Posterior cingulate gyrus (tissue), 11 donors: Measurements from ENCODE around the gene ANKS4B.
"Not testable (repeated sequence)": the region's sequence is repeated elsewhere in the genome, so short reads cannot be mapped to it uniquely, and the experiment has no call there.

Experiments used
- DNase-seq, 10 donors: peaks; one replicate each; pipeline versions ENCODE4 v3.0.0 to v3.0.0-alpha.2; 2020 to 2021; ENCODE audit warnings: mixed read lengths in 3 of 10
- intact Hi-C: fragments of 100-400 bp; cut with DNase I; formaldehyde crosslinking; loops from one replicate; pipeline ENCODE4 v1.15.1; 2023

The ANKS4B gene

GRCh38 chr16:21260870-21261791, 27.6 kb downstream of the ANKS4B start:
- intact Hi-C loops: no loop called here
- DNase-seq: no peak

GRCh38 chr16:21262779-21263639, 29.5 kb downstream of the ANKS4B start:
- DNase-seq: no peak
- intact Hi-C loops: no loop called here

DNA sequence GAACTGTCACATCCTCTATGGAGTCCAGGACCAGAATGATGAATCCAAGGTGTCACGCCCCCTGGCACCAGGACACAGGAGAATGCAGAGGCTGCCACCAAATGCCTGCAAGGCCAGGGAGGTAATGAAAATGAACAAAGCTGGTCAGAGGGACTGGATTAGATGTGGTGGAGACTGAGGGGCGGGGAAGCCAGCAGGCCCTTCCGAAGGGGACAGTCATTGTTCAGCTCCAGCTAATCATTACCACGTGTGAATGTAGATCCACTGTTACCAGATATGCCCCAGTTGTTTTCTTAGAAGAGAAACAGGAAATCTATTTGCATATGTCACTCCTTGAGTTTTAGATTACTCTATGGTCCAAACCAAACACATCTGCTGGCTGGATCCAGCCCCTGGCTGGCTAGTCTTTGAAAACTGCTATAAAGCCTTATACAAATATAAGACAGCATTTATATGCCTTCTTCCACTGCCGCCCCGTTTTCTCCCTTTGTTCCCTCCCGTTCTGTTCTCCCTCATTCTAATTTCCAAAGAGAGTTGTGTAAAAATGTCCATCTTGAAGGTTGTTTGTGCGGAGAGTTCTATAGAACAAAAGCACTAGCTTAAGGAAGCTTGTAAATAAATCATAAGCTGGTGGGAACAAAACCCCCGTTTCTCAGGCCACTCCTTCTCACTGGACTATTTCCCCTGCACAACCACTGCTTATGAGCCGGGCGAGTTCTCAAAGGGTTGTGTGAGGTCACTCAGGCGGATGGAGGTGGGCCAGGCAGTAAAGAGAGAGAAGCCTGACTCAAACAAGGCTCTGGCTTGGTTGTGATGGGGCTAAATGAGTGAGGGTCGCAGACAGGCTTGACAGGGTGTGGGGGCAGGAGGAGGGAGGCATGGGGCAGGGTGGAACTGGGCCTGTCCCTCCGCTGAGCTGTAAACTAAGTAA, 30.4 kb downstream of the ANKS4B start:
- DNase-seq: peak in 1 of 10 donors; percentile 70
- intact Hi-C loops: no loop called here

GRCh38 chr16:21264571-21265036, 31.1 kb downstream of the ANKS4B start:
- intact Hi-C loops: no loop called here
- no peak for DNase-seq

DNA sequence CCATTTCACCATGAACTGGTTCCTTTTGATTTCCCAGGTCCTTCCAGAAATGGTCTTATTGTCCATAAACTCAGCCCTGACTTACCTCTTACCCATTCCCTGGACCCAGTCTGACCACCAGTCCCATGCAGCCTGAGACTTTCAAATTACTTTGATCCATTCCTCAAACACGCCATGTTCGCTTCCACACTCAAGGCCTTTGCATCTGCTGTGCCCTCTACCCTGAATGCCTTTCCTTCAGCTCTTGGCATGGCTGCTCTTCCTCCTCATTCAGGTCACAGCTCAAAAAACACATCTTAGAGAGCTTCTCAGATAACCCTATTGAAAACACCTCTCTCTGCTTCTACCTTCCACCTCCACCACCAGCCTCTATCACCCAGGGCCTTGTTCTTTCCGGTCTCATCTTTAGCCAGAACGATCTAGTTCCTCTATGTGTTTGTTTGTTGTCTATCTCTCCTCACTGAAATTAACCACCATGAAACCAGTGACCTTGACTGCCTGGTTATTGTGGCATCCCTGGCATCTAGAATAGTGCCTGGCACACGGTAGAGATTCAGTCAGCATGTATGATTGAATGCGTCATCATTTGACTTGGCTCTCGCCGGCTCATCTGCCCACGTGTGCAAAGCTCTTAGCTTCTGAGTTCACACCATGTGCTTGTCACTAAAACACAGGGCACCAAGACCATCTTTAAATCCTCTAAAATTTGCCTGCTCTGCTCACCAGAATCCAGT, 31.8 kb downstream of the ANKS4B start:
- intact Hi-C loops: no loop called here
- peak in 5 of 10 donors; percentile 19 to 89 (median 78) for DNase-seq

GRCh38 chr16:21267298-21267697, 33.8 kb downstream of the ANKS4B start:
- intact Hi-C loops: no loop called here
- peak in 1 of 10 donors; percentile 63 for DNase-seq

DNA sequence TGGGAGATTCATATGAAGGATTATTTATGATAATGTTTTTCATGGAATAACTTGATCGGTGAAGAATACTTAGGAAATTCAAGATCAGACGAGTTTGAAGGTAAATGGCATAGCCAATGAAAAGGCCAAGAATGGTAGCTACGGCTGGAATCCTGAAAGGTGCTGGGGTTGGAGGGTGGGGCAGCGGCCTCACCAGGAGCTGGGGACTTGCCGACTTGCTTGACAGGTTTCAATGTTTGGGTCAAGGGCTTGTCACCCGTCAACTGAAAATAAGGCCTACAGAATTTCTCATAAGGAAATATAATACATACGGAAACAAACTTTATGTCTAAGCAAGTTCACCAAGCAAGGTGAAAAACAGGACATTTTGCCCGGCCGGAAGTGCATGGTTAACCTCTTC, 34.7 kb downstream of the ANKS4B start:
- no peak for DNase-seq
- intact Hi-C loops: no loop called here

GRCh38 chr16:21272253-21272652, 38.8 kb downstream of the ANKS4B start:
- intact Hi-C loops: no loop called here

GRCh38 chr16:21272763-21273162, 39.3 kb downstream of the ANKS4B start:
- intact Hi-C loops, DNase-seq: not testable (repeated sequence)

More at GRCh38 chr16:21272253-21272652, 38.8 kb downstream of the ANKS4B start:
- no peak for DNase-seq

DNA sequence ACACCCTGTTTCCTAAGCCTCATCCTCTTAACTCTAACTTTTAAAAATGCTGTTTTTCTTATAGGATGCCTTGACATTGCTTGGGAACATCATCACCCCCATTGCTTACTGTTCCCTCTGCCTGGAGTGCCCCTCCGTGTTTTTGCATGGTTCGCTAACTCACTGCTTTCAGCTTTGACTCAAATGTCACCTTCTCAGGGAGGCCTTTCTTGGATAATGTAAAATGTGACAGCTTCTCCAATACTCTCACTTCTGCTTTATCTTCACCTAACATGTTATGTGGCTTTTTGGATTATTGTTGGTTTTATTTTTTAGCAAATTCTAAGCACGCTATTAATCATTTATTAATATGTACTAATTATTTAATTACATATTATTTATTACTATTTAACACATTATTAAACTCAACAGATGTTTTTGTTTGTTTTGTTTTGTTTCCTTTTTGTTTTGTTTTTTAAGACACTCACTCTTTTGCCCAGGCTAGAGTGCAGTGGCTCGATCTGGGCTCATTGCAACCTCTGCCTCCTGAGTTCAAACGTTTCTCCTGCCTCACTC, 40.8 kb downstream of the ANKS4B start:
- intact Hi-C loops: no loop called here
- DNase-seq: no peak

DNA sequence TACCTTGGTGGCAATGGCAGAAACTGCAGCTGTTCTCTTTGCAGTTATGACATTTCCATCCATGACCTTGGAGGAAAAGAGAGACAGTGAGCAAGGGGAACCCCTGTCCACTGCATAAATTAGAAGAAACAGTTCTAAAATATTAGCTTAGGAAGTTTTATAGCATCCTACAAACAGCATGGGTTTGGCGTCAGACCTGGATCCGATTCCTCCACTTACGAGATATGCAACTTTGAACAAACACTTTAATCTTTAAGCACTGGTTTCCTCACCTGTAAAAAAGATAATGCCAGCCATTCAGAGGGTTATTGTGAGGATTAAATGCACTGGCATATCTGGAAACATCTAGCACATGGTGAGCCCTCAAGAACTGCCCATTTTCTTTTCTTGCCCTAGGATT, 42.0 kb downstream of the ANKS4B start:
- no peak for DNase-seq
- intact Hi-C loops: no loop called here

- intact Hi-C loops: no loop called here
- DNase-seq: no peak
Measured at GRCh38 chr16:21276090-21276489, 42.6 kb downstream of the ANKS4B start.

- DNase-seq: peak in 1 of 10 donors; percentile 70
- intact Hi-C loops: no loop called here
Measured at GRCh38 chr16:21277045-21277926, 43.8 kb downstream of the ANKS4B start.

DNA sequence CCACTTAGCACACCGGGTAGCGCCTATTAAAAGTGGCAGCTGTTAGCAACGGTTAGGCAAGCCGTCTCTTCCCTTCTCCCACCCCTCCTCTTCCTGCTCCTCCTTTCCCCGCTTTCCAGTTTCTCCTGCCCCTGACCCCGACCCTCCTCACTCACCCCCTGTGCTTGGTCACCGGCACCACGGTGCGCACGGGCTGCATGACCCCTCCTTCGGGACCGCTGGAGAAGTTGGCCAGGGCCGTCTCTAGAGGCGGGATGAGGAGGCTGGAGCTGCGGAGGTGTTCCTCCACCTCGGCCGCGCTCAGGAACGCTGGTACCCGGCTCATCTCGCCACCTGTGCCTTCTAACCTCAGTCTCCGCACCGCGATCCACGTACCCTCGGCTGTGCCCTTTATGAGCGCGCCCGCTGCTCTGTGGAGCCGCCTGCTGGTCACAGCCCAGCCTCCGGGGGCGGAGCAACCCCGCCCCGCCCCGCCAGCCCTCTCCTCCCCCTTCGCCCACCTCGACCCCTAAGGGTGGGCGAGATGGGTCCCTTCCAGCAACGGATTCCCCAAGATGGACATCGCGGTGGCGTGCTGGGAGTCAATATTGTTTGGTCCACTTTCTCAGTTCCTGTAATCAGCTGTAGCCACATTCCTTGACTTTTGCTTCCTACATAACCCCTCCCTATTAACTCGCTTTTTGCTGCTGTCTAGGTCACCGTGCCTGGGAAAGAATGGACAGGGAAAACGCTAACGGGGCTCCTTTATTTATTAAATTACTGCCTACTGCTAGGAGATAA, 44.6 kb downstream of the ANKS4B start, which contains the start of gene CRYM:
Gene CRYM, minus strand, starts transcription at position 364 of the 780 bp plus-strand sequence. Its CDS starts 39 bp downstream, at position 325.
- DNase-seq: peak in 8 of 10 donors; percentile 33 to 91 (median 56)
- intact Hi-C loops: no loop called here

- no peak for DNase-seq
- intact Hi-C loops: no loop called here
Measured at GRCh38 chr16:21279501-21279900, 46.0 kb downstream of the ANKS4B start.

- intact Hi-C loops: no loop called here
- no peak for DNase-seq
Measured at GRCh38 chr16:21281698-21282389, 48.3 kb downstream of the ANKS4B start.
